SHP77 treated with DMSO at 0.1 percent for 48 hours (cell line): ENCODE measurements around the gene PLXNB2.
A peak's percentile ranks its signal among the peaks of the same experiment; 100 is the strongest.

Experiments used
- DNase-seq: peaks from one replicate; lab custom pipeline; 2025; lab: John Stamatoyannopoulos, UW

PLXNB2 gene

DNA sequence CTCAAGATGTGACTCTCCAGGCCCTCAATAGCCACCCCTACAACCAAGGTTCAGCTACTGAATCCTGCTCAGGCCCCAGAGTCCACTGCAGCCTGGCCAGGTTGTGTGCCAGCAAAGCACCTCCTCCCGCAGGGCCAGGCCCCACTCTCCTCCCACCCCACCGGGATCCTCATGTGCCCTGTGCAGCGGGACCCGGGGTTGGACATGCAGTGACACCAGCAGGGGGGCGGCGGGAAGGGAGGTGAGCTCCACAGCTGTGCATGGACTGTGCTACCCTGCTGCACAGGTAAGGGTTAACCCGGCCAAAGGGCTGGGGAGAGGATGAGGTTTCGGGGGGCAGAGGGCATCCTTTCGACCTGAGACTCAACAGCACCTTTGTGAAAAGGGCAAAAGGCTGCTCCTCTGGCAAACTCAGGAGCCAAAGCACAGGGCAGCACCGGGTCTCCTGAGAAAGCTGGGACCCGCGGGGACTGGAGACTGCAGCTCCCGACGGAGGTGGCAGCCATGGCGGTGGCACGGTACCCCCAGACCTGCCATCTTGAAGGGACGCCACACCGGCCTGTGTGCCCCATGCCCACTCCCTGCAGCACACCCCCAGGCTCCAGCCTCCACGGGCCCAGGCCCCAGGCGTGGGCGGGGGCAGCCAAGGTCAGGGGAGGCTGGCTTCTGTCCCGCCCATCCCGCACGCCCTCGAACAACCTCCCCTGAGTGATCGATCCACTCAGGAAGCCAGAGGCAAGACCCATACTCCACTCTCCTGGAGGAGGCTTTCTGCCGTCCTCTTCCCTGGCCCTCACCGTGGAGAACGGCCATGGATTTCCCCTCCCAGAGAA, 10.6 kb downstream of the PLXNB2 start:
- DNase-seq, result no peak

DNA sequence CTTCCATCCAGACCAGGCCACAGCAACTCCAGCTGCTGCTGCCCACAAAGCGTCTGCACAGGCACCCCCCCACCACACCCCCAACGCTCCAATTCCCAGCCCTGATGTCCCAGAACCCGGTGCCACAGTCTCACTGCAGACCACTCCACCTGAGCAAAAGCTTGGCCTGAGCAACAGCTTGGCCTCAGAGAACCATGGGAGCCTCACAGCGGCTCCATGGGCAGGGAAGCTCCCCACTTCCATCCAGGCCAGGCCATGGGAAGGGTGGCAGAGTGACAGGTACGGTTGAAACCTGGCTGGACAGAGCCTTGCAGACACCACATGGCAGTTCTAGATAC, 13.2 kb downstream of the PLXNB2 start:
- no peak for DNase-seq

DNA sequence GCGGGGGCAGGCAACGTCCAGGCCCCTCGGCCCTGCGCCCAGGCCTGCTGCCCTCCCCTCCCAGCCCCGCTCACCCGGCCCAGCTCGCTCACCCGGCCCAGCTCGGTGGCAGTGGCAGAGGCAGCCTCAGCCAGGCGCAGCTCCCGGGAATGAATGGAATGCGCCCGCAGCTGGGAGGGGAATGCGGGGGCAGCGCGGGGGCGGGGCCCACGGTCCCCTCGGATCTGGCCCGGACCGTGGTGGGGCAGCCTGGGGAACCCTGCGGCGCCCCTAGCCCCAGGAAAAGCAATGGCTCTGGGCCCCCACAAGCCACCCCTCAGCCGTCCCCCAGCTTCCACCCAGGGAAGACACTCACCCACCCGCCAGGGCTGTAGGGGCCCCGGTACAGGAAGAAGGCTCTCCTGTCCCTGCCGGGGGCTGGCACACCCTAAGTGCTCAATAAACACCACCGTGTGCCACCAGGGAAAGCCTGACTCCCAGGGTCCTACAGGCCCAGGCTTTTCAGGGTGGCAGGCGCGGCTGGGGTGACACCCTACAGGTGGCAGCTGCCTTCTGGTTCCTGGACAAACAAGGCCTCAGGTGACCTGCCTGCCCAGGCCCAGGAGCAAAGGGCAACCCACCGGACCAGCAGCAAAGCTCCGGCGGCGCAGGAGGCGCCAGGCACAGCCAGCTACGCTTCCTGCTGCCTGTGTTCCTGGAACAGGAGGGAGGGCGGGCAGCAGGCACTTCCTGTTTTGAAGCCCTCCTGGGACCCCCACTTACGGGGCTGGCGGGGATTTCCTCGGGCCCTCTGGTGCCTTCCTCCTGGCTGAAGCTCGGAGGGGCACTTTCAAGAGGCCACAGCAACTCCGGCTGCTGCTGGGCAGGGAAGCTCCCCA, 13.8 kb downstream of the PLXNB2 start:
- no peak for DNase-seq

DNA sequence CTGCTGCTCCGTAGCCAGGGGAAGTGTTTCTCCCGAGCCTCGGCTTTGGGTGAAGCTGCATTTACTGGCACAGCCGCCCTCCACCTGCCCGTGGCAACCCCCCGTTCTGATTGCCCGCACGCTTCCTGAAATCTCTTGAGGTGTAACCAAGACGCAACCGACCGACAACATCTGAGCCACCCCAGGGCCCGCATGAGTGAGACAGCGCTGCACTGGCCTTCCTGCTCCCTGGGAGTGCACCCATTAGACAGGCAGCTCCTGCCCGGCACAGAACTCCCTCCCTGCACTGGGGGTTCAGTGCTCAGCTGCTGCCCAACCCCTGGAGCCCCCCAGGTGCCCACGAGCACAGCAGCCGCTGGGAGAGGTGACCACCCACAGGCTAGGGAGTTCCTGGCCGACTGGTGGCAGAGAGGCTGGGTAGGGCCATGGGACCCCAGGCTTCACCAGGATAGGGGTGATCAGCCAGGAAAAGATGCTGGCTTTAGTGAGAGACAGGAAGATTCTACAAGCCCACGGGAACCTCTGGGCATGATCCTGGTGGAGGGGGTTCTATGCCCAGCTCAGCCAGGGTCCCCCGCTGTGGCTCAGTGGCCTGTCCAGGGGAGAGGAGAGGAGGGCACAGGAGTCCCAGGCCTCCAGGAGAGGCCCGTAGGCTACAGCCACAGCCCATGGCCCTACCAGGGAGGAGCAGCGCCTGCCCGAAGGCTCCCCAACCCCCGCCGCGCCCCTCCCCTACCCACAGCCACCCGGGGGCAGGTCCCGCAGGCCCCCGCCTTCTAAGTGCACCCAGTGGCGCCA, 14.6 kb downstream of the PLXNB2 start:
- DNase-seq, result no peak

DNA sequence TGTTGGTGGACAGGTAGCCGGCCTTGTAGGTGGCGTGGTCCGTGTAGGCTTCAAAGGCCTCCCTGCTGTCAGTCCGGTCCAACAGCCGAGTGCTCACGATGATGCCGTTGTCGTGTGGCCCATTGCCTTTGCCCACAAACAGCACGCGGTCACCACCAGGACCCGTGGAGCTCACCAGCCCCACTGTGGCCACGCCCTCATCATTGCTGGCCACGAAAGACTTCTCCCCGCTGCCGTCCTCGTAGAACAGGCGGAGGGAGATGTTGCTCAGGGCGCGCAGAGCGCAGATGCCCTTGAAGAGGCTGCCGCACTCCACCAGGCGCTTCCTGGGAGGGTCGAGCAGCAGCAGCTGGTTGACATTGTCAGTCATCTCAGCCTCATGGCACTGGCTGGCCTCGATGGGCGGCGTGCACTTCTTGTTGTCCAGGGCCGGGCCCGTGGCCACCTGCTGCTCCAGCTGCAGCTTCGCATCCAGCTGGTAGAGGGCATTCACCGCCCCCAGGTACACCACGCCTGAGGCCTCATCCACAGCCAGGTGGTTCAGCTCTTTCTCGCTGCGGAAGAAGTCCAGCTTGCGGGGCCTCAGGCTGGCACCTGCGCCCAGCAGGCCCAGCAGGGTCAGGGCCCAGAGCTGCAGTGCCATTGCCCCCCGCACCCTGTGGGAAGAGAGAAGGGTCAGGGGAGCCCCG, 17.4 kb downstream of the PLXNB2 start:
- peak; percentile 21 for DNase-seq

DNA sequence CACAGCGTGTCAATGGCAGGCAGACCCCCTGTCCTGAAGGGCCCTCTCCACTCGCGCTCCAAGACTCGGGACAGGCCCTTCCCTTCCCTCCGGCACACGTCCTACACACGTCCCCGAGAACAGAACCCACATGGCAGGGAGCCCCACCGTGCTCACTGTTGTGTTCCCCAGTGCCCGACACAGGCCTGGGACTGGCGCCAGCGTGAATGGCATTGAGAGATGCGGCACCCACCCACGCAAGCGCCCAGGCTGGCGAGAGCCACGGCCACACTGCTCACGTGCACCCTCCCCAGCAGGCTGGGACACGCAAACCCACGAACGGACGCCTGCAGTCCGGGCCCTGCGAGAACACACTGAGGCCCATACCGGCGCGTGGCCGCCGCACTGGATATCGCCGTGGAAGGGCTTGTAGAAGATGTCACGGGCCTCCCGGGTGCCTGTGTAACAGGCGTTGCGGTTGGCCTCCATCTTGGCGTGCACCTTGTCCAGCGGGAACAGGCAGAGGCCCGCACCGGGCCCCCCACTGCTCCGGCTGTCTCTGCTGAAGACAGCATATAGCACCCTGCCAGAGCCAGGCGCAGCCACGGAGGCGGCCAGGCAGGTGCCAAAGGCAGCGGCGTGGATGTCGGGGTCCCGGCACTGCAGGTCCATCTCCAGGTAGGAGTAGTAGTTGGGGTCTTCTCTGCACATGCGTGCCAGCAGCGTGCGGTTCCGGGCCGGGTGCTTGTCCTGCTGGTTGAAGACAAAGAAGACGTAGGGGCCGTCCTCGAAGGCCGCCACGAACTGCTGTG, 18.1 kb downstream of the PLXNB2 start:
- DNase-seq, result no peak

DNA sequence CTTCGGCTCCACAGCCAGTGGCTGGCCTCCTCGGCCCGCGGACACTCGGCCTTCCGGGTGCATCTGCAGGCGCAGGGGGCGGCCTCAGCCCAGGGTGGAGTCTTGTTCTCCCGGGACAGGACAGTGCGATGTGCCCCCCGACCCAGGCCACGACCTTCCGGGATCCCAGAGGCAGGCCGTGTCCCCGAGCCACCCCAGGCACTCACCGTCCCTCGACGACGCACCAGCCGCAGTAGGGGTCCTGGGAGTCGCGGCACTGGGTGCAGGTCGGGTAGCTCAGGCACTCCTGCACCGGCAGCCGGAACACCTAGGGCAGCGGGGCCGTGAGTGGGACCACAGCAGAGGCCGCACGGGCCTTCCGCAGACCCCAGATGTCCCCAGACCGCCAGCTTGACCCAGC, 19.7 kb downstream of the PLXNB2 start:
- no peak for DNase-seq

DNA sequence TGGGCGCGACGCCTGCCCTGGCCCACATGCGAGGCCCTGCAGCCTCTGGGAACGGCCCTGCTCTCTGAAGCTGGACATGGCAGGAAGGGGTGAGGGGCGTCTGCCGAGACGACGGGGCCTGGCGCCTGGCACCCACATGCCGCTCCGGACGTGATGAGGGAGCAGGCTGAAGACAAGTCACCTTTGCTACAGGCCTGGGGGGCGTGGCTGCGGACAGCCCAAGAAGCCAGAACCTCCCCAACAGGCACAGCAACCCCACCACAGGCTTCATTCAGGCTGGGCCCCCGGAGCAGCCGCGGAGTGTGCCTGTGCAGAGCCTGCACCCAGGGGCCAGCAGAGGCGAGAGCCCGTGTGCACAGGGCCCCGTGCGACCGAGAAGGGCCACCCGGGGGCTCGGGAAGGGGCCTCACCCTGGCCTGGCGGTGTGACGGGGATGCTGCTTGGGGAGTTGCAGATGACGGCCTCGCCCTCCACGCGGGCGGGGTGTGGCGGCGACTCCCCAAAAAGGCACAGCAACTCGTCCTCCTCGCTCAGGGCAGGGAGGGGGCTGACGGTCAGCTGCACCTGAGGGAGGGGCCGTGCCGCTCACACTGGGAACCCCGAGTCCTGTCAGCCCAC, 20.6 kb downstream of the PLXNB2 start:
- no peak for DNase-seq

DNA sequence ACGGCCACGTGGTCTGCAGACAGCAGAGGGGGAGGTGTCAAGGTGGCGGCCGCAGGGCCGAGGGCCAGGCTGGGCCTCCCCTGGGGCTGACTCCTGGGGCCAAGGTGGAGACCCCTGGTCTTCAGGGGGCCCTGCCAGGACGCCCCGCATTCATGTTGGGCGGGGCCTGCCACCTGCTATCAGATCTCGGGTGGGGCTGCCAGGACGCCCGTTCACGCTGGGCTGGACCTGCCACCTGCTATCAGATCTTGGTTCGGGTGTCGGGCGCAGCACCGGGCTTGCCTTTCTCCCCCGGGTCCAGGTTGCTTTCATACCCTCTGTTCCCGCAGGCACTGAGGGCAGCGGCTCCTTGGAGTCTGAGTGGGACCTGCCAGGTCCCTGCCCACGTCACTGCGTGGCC, 21.2 kb downstream of the PLXNB2 start:
- DNase-seq, result no peak

DNA sequence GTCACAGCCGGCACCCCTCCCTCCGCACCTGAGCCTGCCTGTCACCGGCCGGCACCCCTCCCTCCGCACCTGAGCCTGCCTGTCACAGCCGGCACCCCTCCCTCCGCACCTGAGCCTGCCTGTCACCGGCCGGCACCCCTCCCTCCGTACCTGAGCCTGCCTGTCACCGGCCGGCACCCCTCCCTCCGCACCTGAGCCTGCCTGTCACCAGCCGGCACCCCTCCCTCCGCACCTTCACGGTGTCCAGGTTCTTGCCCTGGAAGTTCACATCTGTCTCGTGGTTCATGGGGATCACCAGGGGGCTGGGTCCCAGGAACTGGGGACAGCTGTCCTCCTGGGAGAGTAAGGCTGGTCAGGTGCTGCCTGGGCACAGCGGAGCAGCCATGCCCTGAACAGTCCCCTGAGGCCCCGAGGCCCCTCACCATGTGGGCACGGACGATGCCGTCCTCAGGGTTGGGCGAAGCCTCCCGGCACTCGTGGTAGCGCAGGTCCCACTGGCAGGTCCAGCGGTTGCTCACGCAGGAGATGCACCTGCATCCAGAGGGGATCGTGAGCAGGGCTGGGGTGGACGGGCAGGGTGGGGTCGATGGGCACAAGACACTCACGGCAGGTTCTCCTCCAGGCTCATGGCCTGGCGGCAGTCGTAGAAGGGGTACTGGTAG, 21.7 kb downstream of the PLXNB2 start:
- DNase-seq, result no peak

DNA sequence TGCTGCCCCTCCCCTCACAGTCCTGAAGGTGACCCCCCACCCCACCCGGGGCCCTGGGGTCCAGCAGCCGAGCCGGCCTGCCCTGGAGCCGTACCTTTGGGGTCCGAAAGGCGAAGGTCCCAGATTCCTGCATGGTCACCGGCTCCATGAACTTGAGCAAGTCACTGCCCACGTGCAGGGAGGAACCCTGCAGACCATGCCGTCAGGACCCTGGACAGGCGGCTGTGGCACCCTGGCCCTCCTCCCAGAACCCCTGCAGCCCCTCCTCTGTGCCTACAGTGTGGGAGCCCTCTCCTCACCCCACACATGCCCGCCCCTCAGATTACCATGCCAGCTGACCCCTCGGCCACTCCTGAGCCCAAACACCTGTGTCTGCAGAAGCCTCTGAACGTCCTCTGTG, 23.0 kb downstream of the PLXNB2 start:
- DNase-seq, result no peak

DNA sequence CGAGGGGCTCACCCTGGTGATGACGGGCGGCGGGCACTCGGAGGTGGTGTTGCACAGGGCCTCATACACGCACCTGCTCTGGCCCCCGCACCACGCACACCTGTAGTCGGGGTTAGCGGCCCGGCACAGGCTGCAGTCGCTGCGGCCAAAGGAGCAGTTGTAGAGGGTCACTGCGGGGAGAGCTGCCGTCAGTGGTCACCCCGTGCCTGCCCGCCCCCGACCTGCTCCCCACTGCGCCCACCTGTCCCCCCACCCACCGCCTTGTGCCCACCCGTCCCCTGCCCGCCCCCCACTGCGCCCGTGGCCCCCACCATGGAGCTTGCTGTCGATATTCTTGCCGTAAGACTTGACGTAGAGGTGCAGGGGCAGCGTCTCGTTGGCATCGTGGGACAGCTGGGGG, 23.6 kb downstream of the PLXNB2 start:
- no peak for DNase-seq

DNA sequence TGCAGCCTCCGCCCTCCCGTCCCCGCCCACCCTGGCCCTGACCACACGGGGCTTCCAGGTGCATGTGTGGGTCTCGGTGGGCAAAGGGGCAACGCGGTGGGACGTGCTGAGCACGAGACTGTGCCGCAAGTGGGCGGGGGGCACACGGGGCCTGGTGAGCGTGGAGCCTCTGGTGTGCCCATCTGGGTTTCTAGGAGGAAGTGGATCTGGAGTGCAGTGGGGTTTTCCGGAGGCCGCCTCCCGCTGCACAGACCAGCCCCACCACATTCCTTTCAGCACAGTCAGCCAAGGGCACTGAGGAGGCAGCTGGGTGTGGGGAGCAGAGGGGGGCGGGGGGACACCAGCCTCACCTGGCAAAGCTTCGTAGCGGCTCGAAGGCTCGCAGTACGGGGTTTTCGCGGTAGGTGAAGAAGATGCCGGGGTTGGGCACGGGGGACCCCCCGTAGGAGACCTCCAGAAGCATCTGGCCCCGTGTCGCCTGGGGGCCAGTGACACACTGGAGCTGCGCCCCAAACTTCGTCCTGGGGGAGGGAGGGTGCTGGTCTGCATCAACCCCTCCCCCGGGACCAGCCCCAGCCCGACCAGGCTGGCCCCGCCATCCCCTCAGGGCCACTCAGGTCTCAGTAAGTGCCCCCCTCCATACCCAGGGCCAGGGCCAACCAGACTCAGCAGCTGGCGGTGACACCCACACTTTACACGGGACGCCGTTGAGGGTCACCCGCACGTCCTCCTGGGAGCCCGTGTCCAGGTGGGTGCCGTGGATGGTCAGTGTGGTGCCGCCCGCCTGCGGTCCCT, 24.9 kb downstream of the PLXNB2 start:
- no peak for DNase-seq

DNA sequence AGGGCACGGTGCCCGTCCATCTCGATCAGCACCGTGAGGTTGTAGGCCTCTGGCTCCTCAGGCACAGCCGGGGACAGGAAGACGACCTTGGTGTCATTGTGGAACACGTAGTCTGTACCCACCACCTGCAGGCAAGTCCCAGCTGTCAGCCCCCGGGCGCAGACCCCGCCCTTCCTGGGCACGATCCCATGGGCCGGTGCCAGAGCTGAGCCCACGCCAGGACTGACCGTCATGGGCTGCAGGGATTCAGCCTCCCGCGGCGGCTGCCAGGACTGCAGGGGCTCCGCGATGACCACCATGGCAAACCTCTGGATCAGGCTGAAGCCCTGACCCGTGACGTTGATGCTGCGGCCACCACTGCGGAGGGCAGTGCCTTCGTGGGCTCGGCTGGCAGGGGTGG, 25.5 kb downstream of the PLXNB2 start:
- no peak for DNase-seq

DNA sequence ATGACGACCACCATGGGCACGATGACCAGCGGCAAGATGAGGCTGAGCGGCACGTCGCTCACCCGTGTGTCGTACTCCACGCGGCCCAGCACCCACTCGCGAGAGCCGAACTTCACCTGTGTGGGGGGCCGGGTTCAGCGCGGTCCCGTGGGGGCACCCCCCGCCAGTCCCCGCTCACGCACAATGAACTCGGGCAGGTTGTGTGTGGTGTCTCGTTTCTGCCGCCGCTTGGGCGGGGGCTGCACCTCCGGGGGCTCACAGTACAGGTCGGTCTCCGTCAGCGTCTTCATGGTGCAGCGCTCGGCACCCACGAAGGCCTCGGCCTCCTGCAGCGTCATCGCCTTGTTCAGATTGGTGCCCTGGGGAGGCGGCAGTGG, 26.1 kb downstream of the PLXNB2 start:
- no peak for DNase-seq

DNA sequence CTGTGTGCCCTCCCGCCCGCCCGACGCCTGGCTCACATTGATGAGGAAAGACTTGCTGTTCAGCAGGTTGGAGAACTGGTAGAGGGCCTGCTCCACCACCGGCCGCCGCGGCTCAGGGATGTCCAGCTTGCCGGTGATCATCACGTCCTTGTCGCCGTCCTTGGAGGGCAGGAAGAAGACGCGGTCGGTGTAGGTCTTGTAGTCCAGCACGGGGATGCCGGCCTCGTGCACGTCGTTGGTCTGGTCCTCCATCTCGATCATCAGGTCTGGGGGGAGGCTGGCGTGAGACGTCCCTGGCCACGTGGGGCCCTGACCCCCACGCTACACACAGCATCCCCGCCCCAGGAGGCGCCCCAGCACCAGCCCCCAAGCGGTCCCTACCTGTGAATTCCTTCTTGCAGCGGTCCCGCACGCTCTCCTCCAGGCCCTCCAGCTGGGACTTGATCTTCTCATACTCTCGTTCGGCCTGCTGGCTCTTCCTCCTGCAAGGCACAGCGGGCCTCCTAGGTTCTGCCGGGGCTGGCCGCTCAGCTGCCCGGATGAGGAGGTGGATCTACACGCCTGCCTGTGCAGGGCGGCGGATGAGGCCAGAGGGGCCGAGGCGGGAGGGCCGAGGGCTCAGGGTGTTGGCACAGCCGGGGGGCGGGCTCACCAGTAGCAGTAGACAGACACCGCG, 26.6 kb downstream of the PLXNB2 start:
- no peak for DNase-seq

DNA sequence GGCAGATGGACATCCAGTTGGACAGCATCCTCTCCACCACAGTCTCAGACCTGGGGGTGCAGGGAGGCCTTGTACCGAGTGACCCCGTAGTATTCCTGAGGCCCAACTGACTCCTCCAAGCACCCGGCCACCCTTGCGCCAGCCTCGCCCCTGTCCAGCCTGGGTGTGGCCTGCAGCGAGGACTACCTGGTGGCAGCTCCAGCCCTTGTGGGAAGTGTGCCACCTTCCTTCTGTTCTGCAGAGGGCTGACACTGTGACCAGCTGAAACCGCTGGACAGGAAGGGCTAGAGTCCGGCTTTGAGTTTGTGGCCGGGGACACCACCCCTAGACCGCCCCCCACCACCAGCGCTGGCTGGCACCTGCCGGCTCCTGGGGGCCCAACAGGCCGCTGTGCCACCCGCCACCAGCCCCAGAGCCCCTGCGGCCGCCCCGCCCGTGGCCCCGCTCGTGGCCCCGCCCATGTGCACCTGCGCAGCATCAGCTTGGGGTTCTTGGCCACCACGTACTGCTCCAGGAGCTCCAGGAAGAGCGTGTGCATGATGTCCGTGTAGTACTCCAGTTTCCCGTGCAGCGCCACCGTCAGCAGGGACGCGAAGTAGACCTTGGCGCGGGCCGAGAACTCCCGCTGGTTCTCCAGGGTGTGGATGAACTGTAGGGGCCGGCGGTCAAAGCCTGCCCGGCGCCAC, 27.3 kb downstream of the PLXNB2 start:
- DNase-seq, result no peak

DNA sequence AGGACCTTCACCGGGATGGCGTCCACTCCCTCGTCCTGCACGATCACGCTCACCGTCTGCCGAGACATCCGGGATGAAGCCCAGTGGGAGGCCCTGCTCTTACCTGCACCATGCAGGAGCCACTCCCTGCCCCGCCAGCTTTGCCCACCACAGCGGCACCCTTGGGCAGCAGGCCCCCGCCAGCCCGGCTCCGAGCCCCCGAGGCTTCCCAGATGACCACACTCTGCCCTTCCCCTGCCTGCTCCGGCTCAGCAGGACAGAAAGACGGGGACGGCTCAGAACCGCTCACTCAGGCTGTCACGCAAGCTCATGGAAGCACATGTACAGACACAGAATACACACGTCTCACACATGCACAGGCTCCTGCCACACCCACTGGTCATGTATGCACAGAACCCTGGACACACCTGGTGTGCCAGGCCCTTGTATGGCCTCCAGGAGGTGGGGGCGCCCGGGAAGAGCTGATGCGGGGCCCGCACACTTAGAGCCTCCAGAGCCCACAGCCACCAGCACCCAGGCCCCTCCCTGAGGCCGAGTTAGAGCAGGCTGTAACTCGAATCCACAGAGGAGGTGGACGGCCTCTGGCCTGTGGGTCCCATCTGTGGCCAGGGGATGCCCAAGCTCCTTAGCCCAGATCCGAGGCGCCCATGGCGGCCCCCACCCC, 28.4 kb downstream of the PLXNB2 start:
- DNase-seq, result no peak
